ENCODE data around the gene EIF2AK3. TPM values are rescaled to one million over a fixed set of nuclear protein-coding genes. Genes with fewer than 3 reads are reported as not detected.

The EIF2AK3 gene
- total RNA-seq, 1 donor from 2014 or later: 16.6 TPM

- no peaks in the 10 kb centered on the region for H3K4me1 Mint-ChIP-seq (ENCODE audit: unreplicated experiment)
- H3K36me3 Mint-ChIP-seq (ENCODE audit: unreplicated experiment): peaks cover 39% of the 10 kb centered on the region
- no peak overlapping the region for H3K27ac Mint-ChIP-seq (ENCODE audit: unreplicated experiment)
- no peaks in the 10 kb centered on the region for H3K27me3 Mint-ChIP-seq (ENCODE audit: unreplicated experiment)
- no peak for DNase-seq (ENCODE audit: extremely low spot score, unreplicated experiment)
- no peaks in the 10 kb centered on the region for H3K9me3 Mint-ChIP-seq (ENCODE audit: unreplicated experiment)
- no peak overlapping the region for H3K4me3 Mint-ChIP-seq (ENCODE audit: unreplicated experiment)
- TF ChIP-seq CTCF (IDR thresholded peaks at IDR 0.05): no peak
Measured at GRCh38 chr2:88564402-88564801, 62.9 kb downstream of the EIF2AK3 start.

GRCh38 chr2:88563129-88563528 is 64.1 kb downstream of the EIF2AK3 start:
- H3K27me3 Mint-ChIP-seq (ENCODE audit: unreplicated experiment): no peaks in the 10 kb centered on the region
- H3K27ac Mint-ChIP-seq (ENCODE audit: unreplicated experiment): no peak overlapping the region
- no peaks in the 10 kb centered on the region for H3K4me1 Mint-ChIP-seq (ENCODE audit: unreplicated experiment)
- peaks cover 37% of the 10 kb centered on the region for H3K36me3 Mint-ChIP-seq (ENCODE audit: unreplicated experiment)
- H3K4me3 Mint-ChIP-seq (ENCODE audit: unreplicated experiment): no peak overlapping the region
- TF ChIP-seq CTCF (IDR thresholded peaks at IDR 0.05): no peak
- no peaks in the 10 kb centered on the region for H3K9me3 Mint-ChIP-seq (ENCODE audit: unreplicated experiment)
- DNase-seq (ENCODE audit: extremely low spot score, unreplicated experiment): no peak

GRCh38 chr2:88561646-88562388 is 65.4 kb downstream of the EIF2AK3 start:
- DNase-seq (ENCODE audit: extremely low spot score, unreplicated experiment): no peak
- no peak for TF ChIP-seq CTCF (IDR thresholded peaks at IDR 0.05)
- no peaks in the 10 kb centered on the region for H3K9me3 Mint-ChIP-seq (ENCODE audit: unreplicated experiment)
- H3K4me3 Mint-ChIP-seq (ENCODE audit: unreplicated experiment): no peak overlapping the region
- no peak overlapping the region for H3K27ac Mint-ChIP-seq (ENCODE audit: unreplicated experiment)
- H3K27me3 Mint-ChIP-seq (ENCODE audit: unreplicated experiment): no peaks in the 10 kb centered on the region
- H3K4me1 Mint-ChIP-seq (ENCODE audit: unreplicated experiment): no peaks in the 10 kb centered on the region
- H3K36me3 Mint-ChIP-seq (ENCODE audit: unreplicated experiment): peaks cover 34% of the 10 kb centered on the region

- Mint-ChIP-seq H3K9me3 (ENCODE audit: unreplicated experiment) (no peaks in the 10 kb centered on the region), H3K4me3 (ENCODE audit: unreplicated experiment) (no peak overlapping the region), H3K27me3 (ENCODE audit: unreplicated experiment) (no peaks in the 10 kb centered on the region), H3K4me1 (ENCODE audit: unreplicated experiment) (no peaks in the 10 kb centered on the region), H3K36me3 (ENCODE audit: unreplicated experiment) (peaks cover 35% of the 10 kb centered on the region), H3K27ac (ENCODE audit: unreplicated experiment) (no peak overlapping the region)
- TF ChIP-seq CTCF (IDR thresholded peaks at IDR 0.05): no peak
- no peak for DNase-seq (ENCODE audit: extremely low spot score, unreplicated experiment)
Measured at GRCh38 chr2:88560619-88561307, 66.5 kb downstream of the EIF2AK3 start.

GRCh38 chr2:88557290-88557689 is 70.0 kb downstream of the EIF2AK3 start:
- no peak for TF ChIP-seq CTCF (IDR thresholded peaks at IDR 0.05)
- H3K4me1 Mint-ChIP-seq (ENCODE audit: unreplicated experiment): no peaks in the 10 kb centered on the region
- H3K4me3 Mint-ChIP-seq (ENCODE audit: unreplicated experiment): no peak overlapping the region
- no peak for DNase-seq (ENCODE audit: extremely low spot score, unreplicated experiment)
- no peaks in the 10 kb centered on the region for H3K9me3 Mint-ChIP-seq (ENCODE audit: unreplicated experiment)
- H3K27me3 Mint-ChIP-seq (ENCODE audit: unreplicated experiment): no peaks in the 10 kb centered on the region
- peaks cover 36% of the 10 kb centered on the region for H3K36me3 Mint-ChIP-seq (ENCODE audit: unreplicated experiment)
- H3K27ac Mint-ChIP-seq (ENCODE audit: unreplicated experiment): no peak overlapping the region

Measured in osteocyte (in vitro differentiated cells).